SH-SY5Y (cell line): ENCODE measurements around the gene ARID4B.

ENCODE experiments used
- GATA2 ChIP-seq: IDR thresholded peaks from 2 replicates; pipeline ENCODE4 v1.6.1; 2011; ENCODE audit warnings: mild to moderate bottlenecking, low read depth, low read length
- GATA3 ChIP-seq: IDR thresholded peaks from 2 replicates; pipeline ENCODE4 v1.6.1; 2011; ENCODE audit warnings: low read depth, mild to moderate bottlenecking, low read length, moderate library complexity

DNA sequence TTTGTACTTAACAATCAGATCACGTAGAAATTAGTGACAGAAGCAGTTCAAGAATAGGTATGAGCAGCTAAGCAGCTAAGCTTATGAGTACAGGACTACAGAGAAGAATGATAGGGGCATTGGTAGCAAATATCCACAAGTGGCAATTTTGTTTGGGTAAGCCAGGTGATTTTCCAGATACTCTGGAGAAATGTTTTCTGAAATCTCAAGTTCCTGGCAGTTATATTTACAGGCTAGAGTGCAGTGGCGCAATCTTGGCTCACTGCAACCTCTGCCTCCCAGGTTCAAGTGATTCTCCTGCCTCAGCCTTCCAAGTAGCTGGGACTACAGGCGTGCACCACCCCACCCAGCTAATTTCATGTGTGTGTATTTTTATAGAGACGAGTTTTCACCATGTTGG is 55.1 kb downstream of the ARID4B start:
- TF ChIP-seq GATA3 (no peak), GATA2 (no peak)
